Neural cell (in vitro differentiated cells): Measurements from ENCODE around the gene CD27.

ENCODE experiments used
- POLR2AphosphoS5 ChIP-seq: IDR thresholded peaks from 2 replicates; pipeline ENCODE4 v1.6.1; 2012
- TF ChIP-seq, protein P1 (sequence below): IDR thresholded peaks from 2 replicates; pipeline ENCODE4 v1.6.1; 2012; ENCODE audit warnings: borderline replicate concordance

DNA sequence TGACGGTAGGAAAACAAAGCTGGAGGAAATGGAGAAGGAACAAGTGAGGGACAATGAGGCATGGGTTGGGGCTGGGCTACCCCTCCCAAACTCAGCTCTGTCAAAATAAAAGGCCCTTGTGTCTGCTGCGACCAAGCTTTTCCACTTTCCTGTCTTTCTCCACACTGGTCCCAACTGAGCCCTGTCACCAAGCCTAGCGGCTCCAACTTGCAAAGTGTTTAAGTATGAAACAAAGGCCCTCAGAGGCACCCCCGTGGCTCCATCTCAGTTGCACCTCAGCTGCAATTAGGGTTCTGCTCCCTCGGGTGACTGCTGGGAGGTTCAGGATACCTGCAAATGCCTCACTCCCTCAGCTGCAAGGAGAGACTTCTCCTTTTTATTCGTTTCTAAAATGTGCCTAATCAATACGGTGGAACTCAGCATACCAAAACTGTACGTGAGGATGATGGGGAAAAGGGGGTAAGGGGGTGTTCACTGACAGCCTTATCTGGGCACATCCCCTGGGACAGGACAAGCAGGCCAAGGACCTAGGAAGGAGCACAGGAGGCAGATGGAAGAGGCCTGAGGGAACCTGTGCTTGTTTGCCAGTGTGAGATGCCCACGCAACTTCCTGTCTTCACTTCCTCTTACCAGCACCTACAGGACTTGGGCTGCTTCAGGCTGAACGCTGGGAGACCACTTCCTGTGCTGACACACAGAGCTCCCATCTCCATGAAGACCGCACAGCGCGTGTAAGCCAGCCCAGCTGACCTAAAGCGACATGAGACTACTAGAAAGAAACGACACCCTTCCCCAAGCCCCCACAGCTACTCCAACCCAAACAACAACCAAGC is 16.9 kb downstream of the CD27 start:
- TF ChIP-seq, protein P1, sequence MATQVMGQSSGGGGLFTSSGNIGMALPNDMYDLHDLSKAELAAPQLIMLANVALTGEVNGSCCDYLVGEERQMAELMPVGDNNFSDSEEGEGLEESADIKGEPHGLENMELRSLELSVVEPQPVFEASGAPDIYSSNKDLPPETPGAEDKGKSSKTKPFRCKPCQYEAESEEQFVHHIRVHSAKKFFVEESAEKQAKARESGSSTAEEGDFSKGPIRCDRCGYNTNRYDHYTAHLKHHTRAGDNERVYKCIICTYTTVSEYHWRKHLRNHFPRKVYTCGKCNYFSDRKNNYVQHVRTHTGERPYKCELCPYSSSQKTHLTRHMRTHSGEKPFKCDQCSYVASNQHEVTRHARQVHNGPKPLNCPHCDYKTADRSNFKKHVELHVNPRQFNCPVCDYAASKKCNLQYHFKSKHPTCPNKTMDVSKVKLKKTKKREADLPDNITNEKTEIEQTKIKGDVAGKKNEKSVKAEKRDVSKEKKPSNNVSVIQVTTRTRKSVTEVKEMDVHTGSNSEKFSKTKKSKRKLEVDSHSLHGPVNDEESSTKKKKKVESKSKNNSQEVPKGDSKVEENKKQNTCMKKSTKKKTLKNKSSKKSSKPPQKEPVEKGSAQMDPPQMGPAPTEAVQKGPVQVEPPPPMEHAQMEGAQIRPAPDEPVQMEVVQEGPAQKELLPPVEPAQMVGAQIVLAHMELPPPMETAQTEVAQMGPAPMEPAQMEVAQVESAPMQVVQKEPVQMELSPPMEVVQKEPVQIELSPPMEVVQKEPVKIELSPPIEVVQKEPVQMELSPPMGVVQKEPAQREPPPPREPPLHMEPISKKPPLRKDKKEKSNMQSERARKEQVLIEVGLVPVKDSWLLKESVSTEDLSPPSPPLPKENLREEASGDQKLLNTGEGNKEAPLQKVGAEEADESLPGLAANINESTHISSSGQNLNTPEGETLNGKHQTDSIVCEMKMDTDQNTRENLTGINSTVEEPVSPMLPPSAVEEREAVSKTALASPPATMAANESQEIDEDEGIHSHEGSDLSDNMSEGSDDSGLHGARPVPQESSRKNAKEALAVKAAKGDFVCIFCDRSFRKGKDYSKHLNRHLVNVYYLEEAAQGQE = no peak
- TF ChIP-seq POLR2AphosphoS5 = no peak
